ENCODE results near the gene ZNF138.

- no peak for TF ChIP-seq GATA2 (IDR thresholded peaks at IDR 0.05; ENCODE audit: low read depth, low read length)
- no peak for TF ChIP-seq GATA3 (IDR thresholded peaks at IDR 0.05; ENCODE audit: low read depth, low read length)
Observed at GRCh38 chr7:64874114-64874513, 79.9 kb downstream of the ZNF138 start.
